ENCODE results near the gene NHSL2.

Gene NHSL2

GRCh38 chrX:72020788-72021187 is 110.1 kb downstream of the NHSL2 start:
- peak; percentile 22 for DNase-seq

DNA sequence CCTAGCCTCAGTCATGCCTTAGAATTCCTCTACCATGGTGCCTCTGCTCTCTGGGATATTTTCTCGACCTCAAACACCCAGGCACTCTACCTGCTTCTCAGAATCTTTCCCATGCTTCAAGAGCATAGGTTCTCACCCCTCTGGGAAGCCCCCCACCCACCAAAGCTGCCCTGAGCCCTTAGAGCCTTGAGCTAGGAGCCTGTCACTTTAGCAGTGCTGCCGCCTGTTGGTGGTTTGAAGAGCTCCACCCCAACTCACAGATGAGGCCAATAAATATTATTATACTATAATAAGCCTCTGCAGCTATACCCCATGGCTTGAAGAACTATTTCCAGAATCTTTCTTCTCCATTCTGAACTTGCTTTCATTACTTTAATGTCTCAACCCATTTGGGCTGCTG is 111.3 kb downstream of the NHSL2 start:
- peak; percentile 25 for DNase-seq

DNA sequence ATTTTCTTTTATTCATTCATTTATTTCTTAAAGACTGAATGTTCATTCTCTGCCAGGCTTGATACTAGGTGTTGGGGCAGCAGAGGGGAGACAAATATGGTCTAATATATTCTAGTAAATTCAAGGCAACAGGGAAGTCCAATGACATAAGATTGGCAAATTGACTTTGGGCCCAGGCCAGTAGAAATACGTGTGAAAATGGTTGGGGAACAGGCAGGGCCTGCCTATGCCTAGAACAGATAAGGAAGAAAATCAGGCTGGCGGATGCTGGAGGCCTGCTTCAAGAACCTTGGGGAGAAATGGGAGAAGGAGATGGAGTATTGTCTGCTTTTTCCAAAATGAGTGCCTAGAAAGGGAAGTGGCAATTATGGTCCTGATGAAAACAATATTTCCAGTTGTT is 112.4 kb downstream of the NHSL2 start:
- no peak for DNase-seq

- DNase-seq, result no peak
Observed at GRCh38 chrX:72025236-72025770, 114.7 kb downstream of the NHSL2 start.

DNA sequence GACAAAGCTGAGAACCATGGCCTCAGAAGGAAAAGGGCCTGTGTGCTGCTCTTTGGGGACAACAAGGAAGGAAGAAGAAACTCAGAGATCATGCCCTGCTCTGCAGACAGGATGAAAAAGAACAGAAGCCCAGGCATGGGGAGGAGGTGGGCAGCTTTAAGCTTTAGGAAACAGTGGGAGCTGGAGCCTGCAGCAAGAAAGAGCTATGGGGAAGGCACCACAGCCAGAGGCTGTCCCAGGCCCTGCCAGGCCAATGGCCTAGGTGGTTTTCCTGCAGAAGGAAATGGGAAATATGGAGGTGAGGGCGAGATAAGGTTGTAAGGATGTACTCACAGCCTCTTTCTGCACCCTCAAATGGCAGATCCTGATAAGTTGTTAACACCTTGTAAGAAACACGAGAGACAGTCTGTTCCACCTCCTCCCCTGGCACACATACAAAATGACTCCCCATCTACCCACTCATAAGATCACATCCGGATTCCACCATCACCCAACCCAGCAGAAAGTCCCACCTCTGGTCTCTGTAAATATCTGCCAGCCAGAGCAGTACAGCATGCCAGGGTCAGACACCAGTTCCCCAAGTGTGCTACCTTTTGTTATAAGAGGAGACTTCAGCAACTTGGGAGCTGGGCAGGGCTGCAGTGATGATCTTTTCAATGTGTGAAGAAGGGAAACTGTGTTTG is 115.8 kb downstream of the NHSL2 start:
- no peak for DNase-seq

- DNase-seq, result no peak
Observed at GRCh38 chrX:72027024-72027913, 116.6 kb downstream of the NHSL2 start.

DNA sequence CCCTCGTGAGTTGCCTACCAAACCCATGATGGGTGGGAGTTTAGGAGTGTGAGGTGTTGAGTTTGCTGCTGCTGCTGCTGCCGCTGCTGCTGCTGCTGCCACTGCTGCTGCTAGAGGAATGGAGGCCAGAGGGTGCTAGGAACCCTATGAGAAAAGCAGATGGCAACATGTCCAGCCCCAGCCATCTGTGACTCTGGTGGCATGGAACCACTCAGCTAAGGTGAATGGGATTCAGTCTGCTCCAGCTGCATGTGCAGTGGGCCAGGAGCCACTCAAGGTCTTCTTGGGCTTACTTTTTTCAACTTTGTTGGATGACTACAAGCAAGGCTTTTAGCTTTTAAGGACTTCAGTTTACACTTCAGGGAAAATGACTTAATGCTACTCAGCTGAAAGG is 117.3 kb downstream of the NHSL2 start:
- DNase-seq, result no peak

DNA sequence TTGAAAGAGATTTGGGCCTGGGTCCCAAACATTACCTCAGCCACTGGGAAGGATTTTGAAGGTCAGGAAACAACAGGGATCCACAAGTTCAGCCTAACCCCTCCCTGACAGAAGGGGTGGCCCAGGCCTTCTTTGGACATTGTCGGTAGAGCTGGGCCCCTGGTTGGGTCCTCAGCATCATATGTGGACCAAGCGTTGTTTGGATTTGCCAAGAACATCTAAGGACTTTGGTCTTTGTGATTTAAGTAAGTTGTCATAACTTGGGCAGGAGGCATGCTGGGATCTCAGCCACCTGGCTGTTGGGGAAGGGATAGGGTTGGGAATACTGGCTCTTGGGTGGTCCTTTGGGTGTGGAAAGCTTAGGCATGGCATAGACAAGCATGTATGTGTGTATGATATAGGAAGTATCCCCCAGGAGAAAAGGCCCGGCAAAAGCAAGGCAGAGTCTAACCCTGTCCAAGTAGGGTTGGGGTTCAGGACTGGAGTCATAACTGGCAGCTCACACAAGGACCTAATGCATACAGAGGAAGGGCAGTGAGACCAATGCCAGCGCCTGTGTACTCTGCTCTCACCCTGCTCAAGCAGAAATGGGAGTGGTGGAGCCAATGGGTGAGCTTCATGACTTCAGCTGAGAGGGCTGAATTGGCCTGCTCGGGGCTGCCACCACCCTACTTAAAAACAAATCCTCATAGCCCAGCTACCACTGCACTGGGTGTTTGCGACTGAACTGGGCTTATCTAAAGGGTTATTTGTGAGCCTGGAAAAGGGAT is 118.2 kb downstream of the NHSL2 start:
- DNase-seq, result no peak

GRCh38 chrX:72029483-72030411 is 119.1 kb downstream of the NHSL2 start:
- DNase-seq, result no peak

- DNase-seq, result no peak
Observed at GRCh38 chrX:72030431-72030830, 119.8 kb downstream of the NHSL2 start.

DNA sequence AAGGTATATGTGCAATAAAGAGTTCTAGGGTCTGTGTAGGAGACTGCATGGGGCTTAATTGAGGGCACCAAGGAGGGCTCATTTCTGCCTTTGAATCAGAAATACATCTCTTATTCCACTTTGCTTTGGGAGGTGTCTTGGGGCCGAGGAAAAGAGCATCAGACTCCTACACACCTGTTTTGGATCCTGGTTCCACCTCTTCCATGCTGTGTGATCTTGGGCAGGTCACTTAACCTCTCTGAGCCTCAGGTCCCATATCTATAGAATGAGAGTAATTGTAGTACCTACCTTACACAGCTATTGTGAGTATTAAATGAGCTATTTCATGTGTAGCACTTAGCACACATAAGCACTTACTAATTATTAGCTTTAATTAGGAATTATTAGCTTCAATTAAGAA is 120.5 kb downstream of the NHSL2 start:
- no peak for DNase-seq

- no peak for DNase-seq
Observed at GRCh38 chrX:72031634-72032033, 121.0 kb downstream of the NHSL2 start.

- DNase-seq, result no peak
Observed at GRCh38 chrX:72037601-72038000, 127.0 kb downstream of the NHSL2 start.

DNA sequence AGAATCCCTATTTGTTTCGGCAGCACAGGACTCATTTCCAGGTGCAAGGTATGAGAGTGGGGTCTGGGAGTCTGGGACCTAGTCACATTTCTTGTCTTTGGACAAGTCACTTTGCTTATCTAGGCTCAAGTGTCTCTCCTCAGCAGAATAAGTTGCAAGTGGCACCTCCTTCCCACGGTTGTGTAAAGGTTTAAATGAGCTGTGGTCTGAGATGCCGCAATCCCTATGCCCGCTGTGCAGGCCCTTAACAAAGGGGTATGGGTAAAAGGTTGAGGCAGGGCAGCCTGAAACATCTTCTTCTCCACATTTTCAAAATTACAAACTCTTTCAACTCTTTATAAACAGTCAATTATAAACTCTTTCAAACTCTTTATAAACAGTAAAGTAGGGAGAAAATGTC is 127.4 kb downstream of the NHSL2 start:
- DNase-seq, result no peak

GRCh38 chrX:72038868-72039267 is 128.2 kb downstream of the NHSL2 start:
- no peak for DNase-seq

DNA sequence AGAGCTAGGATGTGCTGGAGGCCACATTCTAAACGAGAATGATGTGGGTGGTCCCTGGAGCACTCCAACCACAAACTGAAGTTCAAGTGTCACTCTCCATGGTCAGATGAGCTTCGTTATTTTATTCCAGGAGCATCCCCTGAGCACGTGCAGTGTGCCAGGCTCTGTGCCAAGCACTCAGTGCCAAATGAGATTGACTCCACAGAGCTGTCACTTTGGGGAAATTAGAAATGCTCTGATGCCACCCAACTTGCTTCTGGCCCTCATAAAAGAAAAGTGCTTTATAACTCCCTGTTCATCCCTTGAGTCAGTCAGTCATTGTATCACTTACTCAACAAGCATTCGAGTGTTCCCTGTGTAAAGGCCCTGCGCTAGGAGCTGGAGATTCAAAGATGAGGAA is 129.9 kb downstream of the NHSL2 start:
- no peak for DNase-seq

DNA sequence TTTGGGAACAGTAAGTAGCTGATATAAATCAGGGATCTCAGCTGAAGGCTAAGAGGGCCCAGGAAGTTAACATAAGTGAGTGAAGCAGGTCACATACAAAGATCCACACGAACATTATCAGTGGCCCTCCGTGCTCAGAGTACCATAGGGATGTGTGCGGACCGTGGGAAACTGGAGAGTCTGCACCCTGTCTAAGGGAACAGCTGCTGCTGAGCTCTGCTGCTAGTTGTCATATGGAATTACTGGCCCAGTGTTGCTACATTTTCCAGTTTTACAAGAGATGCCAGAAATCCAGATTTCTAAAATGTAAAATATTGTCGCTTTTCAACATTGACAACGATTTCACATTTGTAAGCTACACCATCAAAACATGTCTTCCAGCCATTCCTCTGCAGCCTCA is 130.5 kb downstream of the NHSL2 start:
- DNase-seq, result no peak

DNA sequence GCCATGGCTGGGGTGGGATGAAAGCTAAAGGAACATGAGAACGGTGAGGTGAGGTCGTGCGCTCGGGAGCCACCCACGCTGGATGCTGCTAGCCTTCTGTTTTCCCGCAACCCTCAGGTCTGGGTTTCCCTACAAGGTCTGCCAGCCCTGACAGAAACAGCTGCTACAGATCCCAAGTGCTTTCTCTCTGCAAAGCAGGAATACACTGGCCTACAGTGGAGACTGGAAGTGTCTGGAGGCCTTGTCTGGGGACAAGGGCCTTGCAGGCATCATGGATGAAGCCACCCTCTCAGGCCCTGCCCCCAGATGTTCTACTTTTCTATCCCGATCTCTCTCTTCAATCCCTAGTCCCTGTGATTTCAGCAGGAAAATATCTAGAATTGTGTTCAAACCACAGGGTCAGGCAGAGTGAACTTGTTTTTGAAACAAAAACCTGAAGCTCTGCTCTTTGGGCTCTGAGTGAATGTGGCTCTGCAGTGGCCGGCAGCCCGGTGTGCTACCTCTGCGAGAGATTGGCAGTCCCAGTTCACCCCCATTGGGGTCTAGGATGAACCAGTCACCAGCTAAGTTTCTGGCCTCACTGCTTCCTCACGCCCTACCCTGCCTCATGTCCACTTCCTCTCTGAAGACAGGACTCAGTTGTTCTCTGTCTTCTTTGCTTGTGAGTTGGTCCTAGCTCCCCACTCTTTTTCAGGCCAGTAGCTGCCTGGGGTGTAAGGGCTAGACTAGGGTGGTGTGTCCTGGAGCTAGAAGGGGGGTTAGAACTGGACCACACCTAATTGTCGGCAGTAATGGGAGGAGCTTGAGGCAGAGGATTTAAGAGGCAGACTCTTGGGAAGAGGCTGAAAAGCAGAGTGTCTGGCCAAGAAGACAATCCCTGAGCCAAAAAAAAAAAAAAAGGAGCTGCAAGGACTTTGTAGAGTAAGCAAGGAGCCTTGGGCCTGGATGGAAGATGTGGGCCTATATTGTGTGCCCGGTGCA is 131.5 kb downstream of the NHSL2 start:
- DNase-seq, result no peak

DNA sequence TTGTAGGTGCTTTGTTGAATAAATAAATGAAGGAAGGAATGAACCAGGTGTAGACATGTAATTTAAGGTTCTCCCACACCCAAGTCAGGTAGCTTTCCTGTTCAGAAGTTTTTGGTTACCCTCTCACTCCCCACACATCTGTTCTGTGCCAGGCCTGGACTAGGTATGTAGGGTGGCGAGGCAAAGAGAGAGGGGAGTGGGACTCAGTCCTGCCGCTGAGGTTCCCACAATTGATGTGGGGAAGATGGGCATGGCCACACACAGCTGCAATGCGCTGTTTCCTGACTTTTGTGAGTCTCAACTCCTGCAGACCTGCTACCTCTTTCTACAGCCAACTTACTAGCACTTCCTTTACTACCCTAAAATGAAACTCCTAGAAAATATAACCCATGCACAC is 132.2 kb downstream of the NHSL2 start:
- no peak for DNase-seq

DNA sequence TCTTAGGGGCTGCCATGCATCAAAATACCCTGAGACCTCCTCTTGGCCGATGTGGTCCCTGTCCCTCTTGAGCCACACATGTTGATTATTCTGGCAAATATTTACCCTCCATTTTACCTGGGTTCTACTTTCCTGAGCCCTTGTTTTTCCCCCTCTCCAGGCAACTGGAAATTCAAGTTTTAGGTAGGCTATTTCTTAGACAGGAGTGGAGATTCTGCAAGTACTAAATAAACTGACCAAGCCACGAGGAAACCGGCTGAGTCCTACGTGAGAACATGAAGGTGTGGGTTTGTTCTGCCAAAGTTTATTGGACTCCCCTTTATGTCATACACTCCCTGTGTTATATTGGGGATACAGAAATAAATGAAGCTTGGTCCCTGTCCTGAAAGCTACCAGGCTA is 133.0 kb downstream of the NHSL2 start:
- DNase-seq, result no peak

DNA sequence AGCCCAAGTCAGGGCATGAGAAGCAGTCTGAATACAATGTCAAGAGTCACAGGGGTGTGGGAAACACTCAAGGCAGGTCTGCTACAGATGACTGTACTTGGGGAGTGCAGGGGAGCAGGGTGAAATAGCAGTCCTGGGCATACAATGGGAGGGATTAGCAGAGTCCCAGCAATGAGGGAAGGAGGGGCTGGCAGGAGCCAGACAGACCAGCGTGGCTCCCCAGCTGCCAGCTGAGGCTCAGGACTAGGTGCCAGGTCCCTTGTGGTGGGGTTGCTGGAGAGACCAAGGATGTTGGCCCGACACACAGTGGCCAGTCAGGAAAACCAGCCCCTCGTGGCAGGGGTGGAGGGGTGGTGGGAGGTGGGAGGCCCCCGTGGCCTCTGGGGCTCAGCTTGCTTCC is 134.5 kb downstream of the NHSL2 start:
- no peak for DNase-seq
